Testis (tissue), 2 donors: ENCODE measurements around the gene ARHGAP23.

Source experiments
- CTCF ChIP-seq, 3 experiments: fragments of 450-650 bp in 2 of 3; fragments of 200-600 bp in 1 of 3; sonication (generic) in 1 of 3; IDR thresholded peaks; one replicate each; pipeline ENCODE4 v1.5.1; 2016 to 2019; ENCODE audit warnings: antibody characterized with exemption in 3 of 3, mild to moderate bottlenecking in 2 of 3, moderate library complexity in 1 of 3
- POLR2A ChIP-seq: fragments of 450-650 bp; IDR thresholded peaks from one replicate; pipeline ENCODE4 v1.6.1; 2017; ENCODE audit warnings: antibody characterized with exemption, mild to moderate bottlenecking, moderate library complexity

- TF ChIP-seq CTCF (IDR thresholded peaks at IDR 0.05): no peak
- no peak for TF ChIP-seq POLR2A
Measured at GRCh38 chr17:38547444-38547843, 119.2 kb downstream of the ARHGAP23 start.
